K562 (cell line): Measurements from ENCODE around the gene ZNF438.

ENCODE experiments used
- COPS2 ChIP-seq: fragments of 450-650 bp; conservative IDR thresholded peaks from 2 replicates; pipeline ENCODE4 v1.6.1; 2016; ENCODE audit warnings: mild to moderate bottlenecking, moderate library complexity
- EP300 ChIP-seq: IDR thresholded peaks from 2 replicates; pipeline ENCODE4 v1.6.1; 2012; ENCODE audit warnings: low read length, improper control_type of control experiment
- JUND ChIP-seq, 2 experiments: IDR thresholded peaks; 2 replicates in 1 of 2; 3 replicates in 1 of 2; pipeline ENCODE4 v1.6.1; 2011; ENCODE audit warnings: borderline replicate concordance in 2 of 2, low read depth in 2 of 2, low read length in 2 of 2, improper control_type of control experiment in 1 of 2, missing biosample characterization in 1 of 2, missing genetic modification characterization in 1 of 2, missing genetic modification reagents in 1 of 2
- YY1 ChIP-seq, 3 experiments: IDR thresholded peaks; 2 replicates each; pipeline ENCODE4 v1.6.1; 2011; ENCODE audit warnings: low read length in 2 of 3, mild to moderate bottlenecking in 2 of 3, moderate library complexity in 2 of 3, borderline replicate concordance in 1 of 3, control low read depth in 1 of 3, low read depth in 1 of 3; ENCODE audit not compliant: insufficient read depth in 3 of 3, insufficient replicate concordance in 2 of 3, control insufficient read depth in 1 of 3, insufficient read length in 1 of 3; ENCODE audit errors: extremely low read depth in 1 of 3
- TF ChIP-seq, protein P1 (sequence below): fragments of 450-650 bp; IDR thresholded peaks from 2 replicates; pipeline ENCODE4 v1.6.1; 2018; ENCODE audit not compliant: partially characterized antibody
- TF ChIP-seq, protein P2 (sequence below): sonication (generic); formaldehyde crosslinking; IDR thresholded peaks from 2 replicates; pipeline ENCODE4 v1.8.1; 2023; ENCODE audit warnings: mild to moderate bottlenecking, missing genetic modification reagents
- TF ChIP-seq, protein P3 (sequence below): sonication (generic); formaldehyde crosslinking; IDR thresholded peaks from 2 replicates; pipeline ENCODE4 v1.8.0; 2022; ENCODE audit warnings: missing genetic modification reagents, mild to moderate bottlenecking, moderate library complexity, borderline replicate concordance
- TF ChIP-seq, protein P4 (sequence below): sonication (generic); formaldehyde crosslinking; IDR thresholded peaks from 2 replicates; pipeline ENCODE4 v1.8.1; 2023; ENCODE audit warnings: mild to moderate bottlenecking, missing genetic modification reagents

DNA sequence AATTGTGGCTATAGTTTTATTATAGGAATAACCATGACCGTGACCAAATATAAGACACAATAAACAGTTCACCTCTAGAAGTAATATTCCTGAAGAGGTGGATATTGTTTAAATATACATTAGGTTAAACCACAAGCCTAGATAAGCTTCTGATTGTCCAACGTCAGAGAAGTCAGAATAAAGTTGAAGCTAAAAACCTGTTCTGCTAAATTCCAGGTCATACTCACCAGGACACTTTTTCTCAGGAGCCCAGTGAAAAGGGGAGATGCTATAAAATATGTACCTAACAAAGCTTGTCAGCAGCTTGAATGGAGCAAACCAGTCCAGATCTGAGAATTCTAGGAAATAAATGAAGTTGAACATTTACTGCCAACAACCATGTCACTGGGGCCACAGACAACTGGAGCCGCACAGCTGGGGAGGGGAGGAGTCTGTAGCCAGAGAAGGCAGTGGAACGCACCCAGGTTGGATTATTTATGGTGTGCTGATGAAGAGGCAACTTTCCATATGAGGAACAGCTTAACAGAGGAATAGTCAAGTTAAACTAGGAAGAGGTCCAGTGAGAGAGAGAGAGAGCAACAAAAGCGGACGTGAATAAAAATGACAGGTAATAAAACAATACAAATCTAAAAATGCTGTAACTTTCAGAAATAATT, 191.1 kb downstream of the ZNF438 start:
- TF ChIP-seq COPS2, result no peak
- TF ChIP-seq, protein P1, sequence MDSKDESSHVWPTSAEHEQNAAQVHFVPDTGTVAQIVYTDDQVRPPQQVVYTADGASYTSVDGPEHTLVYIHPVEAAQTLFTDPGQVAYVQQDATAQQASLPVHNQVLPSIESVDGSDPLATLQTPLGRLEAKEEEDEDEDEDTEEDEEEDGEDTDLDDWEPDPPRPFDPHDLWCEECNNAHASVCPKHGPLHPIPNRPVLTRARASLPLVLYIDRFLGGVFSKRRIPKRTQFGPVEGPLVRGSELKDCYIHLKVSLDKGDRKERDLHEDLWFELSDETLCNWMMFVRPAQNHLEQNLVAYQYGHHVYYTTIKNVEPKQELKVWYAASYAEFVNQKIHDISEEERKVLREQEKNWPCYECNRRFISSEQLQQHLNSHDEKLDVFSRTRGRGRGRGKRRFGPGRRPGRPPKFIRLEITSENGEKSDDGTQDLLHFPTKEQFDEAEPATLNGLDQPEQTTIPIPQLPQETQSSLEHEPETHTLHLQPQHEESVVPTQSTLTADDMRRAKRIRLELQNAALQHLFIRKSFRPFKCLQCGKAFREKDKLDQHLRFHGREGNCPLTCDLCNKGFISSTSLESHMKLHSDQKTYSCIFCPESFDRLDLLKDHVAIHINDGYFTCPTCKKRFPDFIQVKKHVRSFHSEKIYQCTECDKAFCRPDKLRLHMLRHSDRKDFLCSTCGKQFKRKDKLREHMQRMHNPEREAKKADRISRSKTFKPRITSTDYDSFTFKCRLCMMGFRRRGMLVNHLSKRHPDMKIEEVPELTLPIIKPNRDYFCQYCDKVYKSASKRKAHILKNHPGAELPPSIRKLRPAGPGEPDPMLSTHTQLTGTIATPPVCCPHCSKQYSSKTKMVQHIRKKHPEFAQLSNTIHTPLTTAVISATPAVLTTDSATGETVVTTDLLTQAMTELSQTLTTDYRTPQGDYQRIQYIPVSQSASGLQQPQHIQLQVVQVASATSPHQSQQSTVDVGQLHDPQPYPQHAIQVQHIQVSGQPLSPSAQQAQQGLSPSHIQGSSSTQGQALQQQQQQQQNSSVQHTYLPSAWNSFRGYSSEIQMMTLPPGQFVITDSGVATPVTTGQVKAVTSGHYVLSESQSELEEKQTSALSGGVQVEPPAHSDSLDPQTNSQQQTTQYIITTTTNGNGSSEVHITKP, result no peak
- TF ChIP-seq JUND (IDR thresholded peaks at IDR 0.05; ENCODE audit: borderline replicate concordance, low read depth, low read length), result no peak
- TF ChIP-seq JUND (tag; IDR thresholded peaks at IDR 0.05; ENCODE audit: borderline replicate concordance, low read depth, low read length), result no peak
- no peak for TF ChIP-seq YY1 (IDR thresholded peaks at IDR 0.05; ENCODE audit: borderline replicate concordance in 1 of 3, control insufficient read depth in 1 of 3, extremely low read depth in 1 of 3, insufficient read depth in 3 of 3, insufficient read length in 1 of 3, insufficient replicate concordance in 2 of 3, low read depth in 1 of 3, low read length in 2 of 3)
- TF ChIP-seq, protein P2, sequence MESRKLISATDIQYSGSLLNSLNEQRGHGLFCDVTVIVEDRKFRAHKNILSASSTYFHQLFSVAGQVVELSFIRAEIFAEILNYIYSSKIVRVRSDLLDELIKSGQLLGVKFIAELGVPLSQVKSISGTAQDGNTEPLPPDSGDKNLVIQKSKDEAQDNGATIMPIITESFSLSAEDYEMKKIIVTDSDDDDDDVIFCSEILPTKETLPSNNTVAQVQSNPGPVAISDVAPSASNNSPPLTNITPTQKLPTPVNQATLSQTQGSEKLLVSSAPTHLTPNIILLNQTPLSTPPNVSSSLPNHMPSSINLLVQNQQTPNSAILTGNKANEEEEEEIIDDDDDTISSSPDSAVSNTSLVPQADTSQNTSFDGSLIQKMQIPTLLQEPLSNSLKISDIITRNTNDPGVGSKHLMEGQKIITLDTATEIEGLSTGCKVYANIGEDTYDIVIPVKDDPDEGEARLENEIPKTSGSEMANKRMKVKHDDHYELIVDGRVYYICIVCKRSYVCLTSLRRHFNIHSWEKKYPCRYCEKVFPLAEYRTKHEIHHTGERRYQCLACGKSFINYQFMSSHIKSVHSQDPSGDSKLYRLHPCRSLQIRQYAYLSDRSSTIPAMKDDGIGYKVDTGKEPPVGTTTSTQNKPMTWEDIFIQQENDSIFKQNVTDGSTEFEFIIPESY (CRISPR knock-in tag), result no peak
- TF ChIP-seq, protein P3, sequence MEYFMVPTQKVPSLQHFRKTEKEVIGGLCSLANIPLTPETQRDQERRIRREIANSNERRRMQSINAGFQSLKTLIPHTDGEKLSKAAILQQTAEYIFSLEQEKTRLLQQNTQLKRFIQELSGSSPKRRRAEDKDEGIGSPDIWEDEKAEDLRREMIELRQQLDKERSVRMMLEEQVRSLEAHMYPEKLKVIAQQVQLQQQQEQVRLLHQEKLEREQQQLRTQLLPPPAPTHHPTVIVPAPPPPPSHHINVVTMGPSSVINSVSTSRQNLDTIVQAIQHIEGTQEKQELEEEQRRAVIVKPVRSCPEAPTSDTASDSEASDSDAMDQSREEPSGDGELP (CRISPR knock-in tag), result no peak
- TF ChIP-seq, protein P4, sequence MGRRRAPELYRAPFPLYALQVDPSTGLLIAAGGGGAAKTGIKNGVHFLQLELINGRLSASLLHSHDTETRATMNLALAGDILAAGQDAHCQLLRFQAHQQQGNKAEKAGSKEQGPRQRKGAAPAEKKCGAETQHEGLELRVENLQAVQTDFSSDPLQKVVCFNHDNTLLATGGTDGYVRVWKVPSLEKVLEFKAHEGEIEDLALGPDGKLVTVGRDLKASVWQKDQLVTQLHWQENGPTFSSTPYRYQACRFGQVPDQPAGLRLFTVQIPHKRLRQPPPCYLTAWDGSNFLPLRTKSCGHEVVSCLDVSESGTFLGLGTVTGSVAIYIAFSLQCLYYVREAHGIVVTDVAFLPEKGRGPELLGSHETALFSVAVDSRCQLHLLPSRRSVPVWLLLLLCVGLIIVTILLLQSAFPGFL (CRISPR knock-in tag), result no peak
- TF ChIP-seq EP300, result no peak
